Measurements from ENCODE around the gene DDX19B. TPM values are rescaled to one million over a fixed set of nuclear protein-coding genes. Genes with fewer than 3 reads are reported as not detected.
A peak's percentile ranks its signal among the peaks of the same experiment; 100 is the strongest.

Gene DDX19B
- total and polyA plus RNA-seq, 7 donors = 15.0 to 21.4 (median 16.0) TPM

GRCh38 chr16:70374213-70374612 lies 75.2 kb downstream of the DDX19B start:
- WGBS, 3 donors = 91 to 93% (median 93%) methylated on average over 8 of the region's 8 CpGs
- Histone ChIP-seq H3K4me3 (no peak overlapping the region), H3K9me3 (no peaks in the 10 kb centered on the region), H3K36me3 (ENCODE audit: insufficient read depth in 1 of 2, low read depth in 1 of 2) (peaks cover 20 to 73% of the 10 kb centered on the region in 2 donors), H3K4me1 (peaks cover 18% of the 10 kb centered on the region), H3K27ac (no peak overlapping the region), H3K27me3 (ENCODE audit: insufficient read depth in 3 of 3, low read length in 2 of 3) (no peaks in the 10 kb centered on the region)
- DNase-seq (no peak), ATAC-seq (no peak)
- intact Hi-C loops (cut with DNase I) = loop anchor here (5.0 to 10.0 kb wide), 2 partner anchors 98 to 281 kb away; no protein-coding TSS in a partner anchor
- no peak for TF ChIP-seq CTCF (IDR thresholded peaks at IDR 0.05)

- WGBS, 3 donors = 59 to 82% (median 67%) methylated on average over 16 of the region's 16 CpGs
- ATAC-seq (peak in 3 of 4 donors; percentile 20 to 37 (median 29)), DNase-seq (no peak)
- peaks cover 21% of the 10 kb centered on the region for H3K4me1 ChIP-seq
- intact Hi-C loops (cut with DNase I) = loop anchor here (10.0 kb wide), 1 partner anchor 279 kb away; no protein-coding TSS in a partner anchor
- H3K36me3 ChIP-seq (ENCODE audit: insufficient read depth in 1 of 2, low read depth in 1 of 2) = peaks cover 10 to 60% of the 10 kb centered on the region in 2 donors
- H3K4me3 ChIP-seq = no peak overlapping the region
- H3K9me3 ChIP-seq = no peaks in the 10 kb centered on the region
- no peak for TF ChIP-seq CTCF (IDR thresholded peaks at IDR 0.05)
- peak overlapping the region; percentile 62 for H3K27ac ChIP-seq
- no peaks in the 10 kb centered on the region for H3K27me3 ChIP-seq (ENCODE audit: insufficient read depth in 3 of 3, low read length in 2 of 3)
These were observed 76.9 kb downstream of the DDX19B start for GRCh38 chr16:70375636-70376611.

- peaks cover 8 to 48% of the 10 kb centered on the region in 2 donors for H3K36me3 ChIP-seq (ENCODE audit: insufficient read depth in 1 of 2, low read depth in 1 of 2)
- ATAC-seq = no peak
- intact Hi-C loops (cut with DNase I) = loop anchor here (10.0 kb wide), 1 partner anchor 277 kb away; no protein-coding TSS in a partner anchor
These were observed 78.8 kb downstream of the DDX19B start for GRCh38 chr16:70377782-70378181.

GRCh38 chr16:70378869-70379493 lies 80.0 kb downstream of the DDX19B start:
- Histone ChIP-seq H3K27ac (no peak overlapping the region), H3K27me3 (ENCODE audit: insufficient read depth in 3 of 3, low read length in 2 of 3) (no peaks in the 10 kb centered on the region), H3K4me3 (no peak overlapping the region), H3K9me3 (no peaks in the 10 kb centered on the region), H3K4me1 (peaks cover 21% of the 10 kb centered on the region), H3K36me3 (ENCODE audit: insufficient read depth in 1 of 2, low read depth in 1 of 2) (peaks cover 3 to 37% of the 10 kb centered on the region in 2 donors)
- WGBS, 3 donors = 79 to 87% (median 79%) methylated on average over 13 of the region's 13 CpGs
- intact Hi-C loops (cut with DNase I) = loop anchor here (10.0 kb wide), 1 partner anchor 276 kb away; no protein-coding TSS in a partner anchor
- no peak for TF ChIP-seq CTCF (IDR thresholded peaks at IDR 0.05)
- no peak for DNase-seq
- no peak for ATAC-seq

More at GRCh38 chr16:70377782-70378181, 78.8 kb downstream of the DDX19B start:
- WGBS, 3 donors = 69 to 77% (median 75%) methylated on average over 2 of the region's 2 CpGs
- no peak for TF ChIP-seq CTCF (IDR thresholded peaks at IDR 0.05)
- no peak for DNase-seq
- Histone ChIP-seq H3K27ac (no peak overlapping the region), H3K4me1 (peaks cover 21% of the 10 kb centered on the region), H3K9me3 (no peaks in the 10 kb centered on the region), H3K27me3 (ENCODE audit: insufficient read depth in 3 of 3, low read length in 2 of 3) (no peaks in the 10 kb centered on the region), H3K4me3 (no peak overlapping the region)
